Keratinocyte (primary cell): ENCODE measurements around the gene SMCHD1. TPM values are rescaled to one million over a fixed set of nuclear protein-coding genes. Genes with fewer than 3 reads are reported as not detected.

ENCODE experiments used
- DNase-seq: peaks from one replicate; pipeline ENCODE4 v3.0.0-alpha.2; 2011; ENCODE audit warnings: low read depth, missing footprints, low spot score
- FAIRE-seq: peaks from 2 replicates; lab custom pipeline; 2011; peaks lifted over from hg19 to GRCh38; lab: Jason Lieb, UNC
- H2AFZ ChIP-seq: 2 replicates; pipeline ENCODE4 v1.6.0; 2012; ENCODE audit warnings: low read length, control low read depth, inconsistent platforms; ENCODE audit not compliant: control insufficient read depth
- H3K27ac ChIP-seq: 2 replicates; pipeline ENCODE4 v1.5.1; 2011; ENCODE audit warnings: low read length; ENCODE audit not compliant: control insufficient read depth, insufficient read depth
- H3K27me3 ChIP-seq: 3 replicates; pipeline ENCODE4 v1.6.0; 2011; ENCODE audit warnings: low read length; ENCODE audit not compliant: control insufficient read depth, insufficient read depth; ENCODE audit errors: extremely low read depth
- H3K36me3 ChIP-seq, 2 experiments: 2 replicates in 1 of 2; 3 replicates in 1 of 2; pipeline ENCODE4 v1.5.1; 2011; ENCODE audit warnings: low read length in 2 of 2, mild to moderate bottlenecking in 1 of 2; ENCODE audit not compliant: control insufficient read depth in 2 of 2, insufficient read depth in 2 of 2; ENCODE audit errors: extremely low read depth in 1 of 2
- H3K4me1 ChIP-seq: 3 replicates; pipeline ENCODE4 v1.5.1; 2011; ENCODE audit warnings: low read length; ENCODE audit not compliant: control insufficient read depth, insufficient read depth; ENCODE audit errors: extremely low read depth
- H3K4me2 ChIP-seq: 3 replicates; pipeline ENCODE4 v1.6.0; 2011; ENCODE audit warnings: low read depth, low read length; ENCODE audit not compliant: control insufficient read depth, insufficient read depth; ENCODE audit errors: extremely low read depth
- H3K4me3 ChIP-seq, 3 experiments: fragments of 200-600 bp in 1 of 3; sonication (generic) in 1 of 3; 2 replicates in 2 of 3; 3 replicates in 1 of 3; pipeline ENCODE4 v1.5.1; 2011 to 2016; ENCODE audit warnings: low read length in 3 of 3, mild to moderate bottlenecking in 3 of 3, control low read depth in 2 of 3, inconsistent platforms in 1 of 3, low read depth in 1 of 3, mixed read lengths in 1 of 3, mixed run types in 1 of 3, moderate library complexity in 1 of 3; ENCODE audit not compliant: control insufficient read depth in 2 of 3, insufficient read depth in 2 of 3; ENCODE audit errors: extremely low read depth in 1 of 3
- H3K79me2 ChIP-seq: 2 replicates; pipeline ENCODE4 v1.6.0; 2012; ENCODE audit warnings: low read length; ENCODE audit not compliant: control insufficient read depth, insufficient read depth
- H3K9ac ChIP-seq: 3 replicates; pipeline ENCODE4 v1.6.0; 2011; ENCODE audit warnings: low read length; ENCODE audit not compliant: control insufficient read depth, insufficient read depth; ENCODE audit errors: extremely low read depth
- H3K9me1 ChIP-seq: 3 replicates; pipeline ENCODE4 v1.6.0; 2011; ENCODE audit warnings: low read length; ENCODE audit not compliant: control insufficient read depth, insufficient read depth; ENCODE audit errors: extremely low read depth
- H3K9me3 ChIP-seq: 2 replicates; pipeline ENCODE4 v1.5.1; 2012; ENCODE audit warnings: low read depth, low read length; ENCODE audit not compliant: control insufficient read depth
- H4K20me1 ChIP-seq: 3 replicates; pipeline ENCODE4 v1.6.0; 2011; ENCODE audit warnings: low read length; ENCODE audit not compliant: control insufficient read depth, insufficient read depth; ENCODE audit errors: extremely low read depth
- EZH2 ChIP-seq: IDR thresholded peaks from one replicate; pipeline ENCODE4 v1.6.1; 2012; ENCODE audit warnings: inconsistent platforms, mild to moderate bottlenecking, low read length, moderate library complexity
- dilution Hi-C: fragments of 300-500 bp; cut with MboI; formaldehyde crosslinking; loops from one replicate; pipeline ENCODE4 v1.7.0; 2020; ENCODE audit warnings: low sequenced_read_pairs; ENCODE audit not compliant: extremely low pct_ligation_motif_present
- polyA plus RNA-seq, 5 experiments: library from polyadenylated mRNA; depleted of rRNA in 3 of 5; stranded (reverse) in 3 of 5; stranded (forward) in 1 of 5; unstranded in 1 of 5; fragments of >200 nt; gene quantifications; 1 replicate in 1 of 5; 2 replicates in 3 of 5; 3 replicates in 1 of 5; pipeline versions ENCODE4 v1.2.1 to v1.2.3, GENCODE V29; 2011 to 2012; ENCODE audit warnings: missing spikeins in 2 of 5, low read depth in 1 of 5, low replicate concordance in 1 of 5
- TF ChIP-seq, protein P1 (sequence below), 3 experiments: IDR thresholded peaks in 1 of 3; conservative IDR thresholded peaks in 1 of 3; optimal IDR thresholded peaks in 1 of 3; 2 replicates in 2 of 3; 3 replicates in 1 of 3; pipeline versions ENCODE3 to v1.5.1; 2011; ENCODE audit warnings: low read length in 3 of 3, mild to moderate bottlenecking in 3 of 3, moderate library complexity in 2 of 3, control low read depth in 1 of 3, inconsistent platforms in 1 of 3; ENCODE audit not compliant: insufficient read depth in 2 of 3; ENCODE audit errors: extremely low read depth in 1 of 3

SMCHD1 gene
- polyA plus RNA-seq, 1 donor (not counting 4 experiments of a cell fraction or from before 2014, with no cell fraction given): 18.5 TPM

DNA sequence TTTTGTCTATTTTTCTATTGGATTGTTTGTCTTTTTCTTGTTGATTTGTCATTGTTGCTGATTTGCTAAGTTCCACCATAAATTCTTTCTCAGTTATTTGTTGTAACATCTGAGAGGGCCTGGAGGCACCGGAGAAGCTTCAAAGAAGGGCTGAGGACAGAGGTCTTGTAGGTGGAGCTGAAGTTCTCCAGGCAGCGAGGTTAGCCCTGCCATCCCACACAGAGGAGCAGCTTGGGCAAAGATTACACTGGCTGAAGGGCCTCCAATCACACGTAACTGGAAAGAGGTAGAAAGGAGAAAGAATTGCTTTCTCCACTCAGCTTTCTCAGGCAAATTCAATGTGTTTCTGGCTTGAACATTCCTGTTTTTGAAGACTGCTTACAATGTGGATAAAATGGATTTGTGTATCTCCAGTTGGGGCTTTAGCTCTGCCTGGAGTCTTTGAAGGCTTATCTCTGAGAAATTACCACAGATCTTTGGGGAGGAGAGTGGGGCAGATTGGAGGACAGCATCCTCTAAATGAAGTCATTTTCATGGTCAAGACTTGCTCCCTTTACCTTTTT lies 170.2 kb downstream of the SMCHD1 start:
- H3K9ac ChIP-seq: no peak overlapping the region
- dilution Hi-C loops: no loop called here
- no peaks in the 10 kb centered on the region for H4K20me1 ChIP-seq
- DNase-seq (no peak), FAIRE-seq (no peak)
- H3K4me1 ChIP-seq: no peaks in the 10 kb centered on the region
- no peaks in the 10 kb centered on the region for H3K9me3 ChIP-seq
- no peaks in the 10 kb centered on the region for H3K79me2 ChIP-seq
- no peaks in the 10 kb centered on the region for H3K36me3 ChIP-seq
- no peaks in the 10 kb centered on the region for H3K27me3 ChIP-seq
- H3K27ac ChIP-seq: no peak overlapping the region
- no peak overlapping the region for H3K4me2 ChIP-seq
- TF ChIP-seq, protein P1, sequence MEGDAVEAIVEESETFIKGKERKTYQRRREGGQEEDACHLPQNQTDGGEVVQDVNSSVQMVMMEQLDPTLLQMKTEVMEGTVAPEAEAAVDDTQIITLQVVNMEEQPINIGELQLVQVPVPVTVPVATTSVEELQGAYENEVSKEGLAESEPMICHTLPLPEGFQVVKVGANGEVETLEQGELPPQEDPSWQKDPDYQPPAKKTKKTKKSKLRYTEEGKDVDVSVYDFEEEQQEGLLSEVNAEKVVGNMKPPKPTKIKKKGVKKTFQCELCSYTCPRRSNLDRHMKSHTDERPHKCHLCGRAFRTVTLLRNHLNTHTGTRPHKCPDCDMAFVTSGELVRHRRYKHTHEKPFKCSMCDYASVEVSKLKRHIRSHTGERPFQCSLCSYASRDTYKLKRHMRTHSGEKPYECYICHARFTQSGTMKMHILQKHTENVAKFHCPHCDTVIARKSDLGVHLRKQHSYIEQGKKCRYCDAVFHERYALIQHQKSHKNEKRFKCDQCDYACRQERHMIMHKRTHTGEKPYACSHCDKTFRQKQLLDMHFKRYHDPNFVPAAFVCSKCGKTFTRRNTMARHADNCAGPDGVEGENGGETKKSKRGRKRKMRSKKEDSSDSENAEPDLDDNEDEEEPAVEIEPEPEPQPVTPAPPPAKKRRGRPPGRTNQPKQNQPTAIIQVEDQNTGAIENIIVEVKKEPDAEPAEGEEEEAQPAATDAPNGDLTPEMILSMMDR (optimal IDR thresholded peaks at IDR 0.05 in 1 of 3, IDR thresholded peaks at IDR 0.05 in 1 of 3, conservative IDR thresholded peaks at IDR 0.05 in 1 of 3; ENCODE audit: extremely low read depth in 1 of 3, insufficient read depth in 2 of 3, low read length in 3 of 3): no peak
- no peak for TF ChIP-seq EZH2
- H2AFZ ChIP-seq: no peak overlapping the region
- no peak overlapping the region for H3K4me3 ChIP-seq
- no peaks in the 10 kb centered on the region for H3K9me1 ChIP-seq

DNA sequence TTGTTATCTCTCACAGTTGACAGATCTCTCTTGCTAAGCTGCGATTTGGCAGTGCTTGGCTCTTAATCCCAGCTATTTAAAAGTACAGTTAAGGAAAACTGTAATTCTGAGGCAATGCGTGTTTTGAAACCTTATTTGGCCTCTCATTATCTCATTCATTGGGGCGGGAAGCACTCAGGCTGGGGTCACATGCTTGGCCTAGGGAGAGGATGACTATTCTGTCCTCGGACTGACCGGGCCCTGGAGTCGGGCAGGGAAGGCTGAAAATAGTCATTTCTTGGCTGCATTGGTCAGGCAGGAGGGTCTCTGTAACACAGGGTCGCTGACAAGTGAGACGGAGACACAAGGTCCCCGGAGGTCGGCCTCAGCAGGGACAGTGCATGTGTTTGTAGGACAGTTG lies 171.1 kb downstream of the SMCHD1 start:
- Histone ChIP-seq H3K36me3 (no peaks in the 10 kb centered on the region), H3K79me2 (no peaks in the 10 kb centered on the region), H3K27me3 (no peaks in the 10 kb centered on the region), H3K9me3 (no peaks in the 10 kb centered on the region), H4K20me1 (no peaks in the 10 kb centered on the region), H3K4me3 (no peak overlapping the region), H3K27ac (no peak overlapping the region), H3K4me2 (no peak overlapping the region), H3K9me1 (no peaks in the 10 kb centered on the region), H2AFZ (no peak overlapping the region), H3K9ac (no peak overlapping the region), H3K4me1 (no peaks in the 10 kb centered on the region)
- dilution Hi-C loops: no loop called here
- TF ChIP-seq EZH2: no peak
- TF ChIP-seq, protein P1 (optimal IDR thresholded peaks at IDR 0.05 in 1 of 3, IDR thresholded peaks at IDR 0.05 in 1 of 3, conservative IDR thresholded peaks at IDR 0.05 in 1 of 3; ENCODE audit: extremely low read depth in 1 of 3, insufficient read depth in 2 of 3, low read length in 3 of 3): no peak
- no peak for FAIRE-seq
- DNase-seq: no peak
